HepG2 (cell line): ENCODE data around the gene CBFA2T2. TPM values are rescaled to one million over a fixed set of nuclear protein-coding genes. Genes with fewer than 3 reads are reported as not detected.

Source experiments
- ARNT ChIP-seq: fragments of 450-650 bp; IDR thresholded peaks from 2 replicates; pipeline ENCODE4 v1.6.1; 2017
- DNMT3B ChIP-seq: conservative IDR thresholded peaks from 2 replicates; pipeline ENCODE4 v1.6.1; 2016; ENCODE audit warnings: missing biosample characterization, control low read depth
- GZF1 ChIP-seq: sonication (generic); formaldehyde crosslinking; IDR thresholded peaks from 2 replicates; pipeline ENCODE4 v1.5.1; 2020; ENCODE audit warnings: mild to moderate bottlenecking, missing genetic modification reagents
- HNF4G ChIP-seq, 2 experiments: sonication (generic) in 1 of 2; formaldehyde crosslinking in 1 of 2; IDR thresholded peaks; 2 replicates each; pipeline versions ENCODE4 v1.4.0 to v1.6.1; 2011 to 2020; ENCODE audit warnings: borderline replicate concordance in 2 of 2, low read depth in 2 of 2, mild to moderate bottlenecking in 2 of 2, low read length in 1 of 2, missing genetic modification reagents in 1 of 2, moderate library complexity in 1 of 2
- MAFG ChIP-seq: sonication (generic); formaldehyde crosslinking; IDR thresholded peaks from 2 replicates; pipeline ENCODE4 v1.5.1; 2020; ENCODE audit warnings: mild to moderate bottlenecking, missing genetic modification reagents
- NR2F6 ChIP-seq, 2 experiments: IDR thresholded peaks; 2 replicates each; pipeline ENCODE4 v1.6.1; 2016; ENCODE audit warnings: antibody characterized with exemption in 1 of 2, mild to moderate bottlenecking in 1 of 2
- RBM22 ChIP-seq: fragments of 200-400 bp; formaldehyde crosslinking; optimal IDR thresholded peaks from 2 replicates; pipeline ENCODE3; 2017; ENCODE audit warnings: mild to moderate bottlenecking, low read length, moderate library complexity
- RNF219 ChIP-seq: sonication (generic); formaldehyde crosslinking; IDR thresholded peaks from 2 replicates; pipeline ENCODE4 v1.5.0; 2020; ENCODE audit warnings: mild to moderate bottlenecking, missing genetic modification reagents
- ZBTB33 ChIP-seq: sonication (generic); formaldehyde crosslinking; IDR thresholded peaks from 2 replicates; pipeline ENCODE4 v1.4.0; 2020; ENCODE audit warnings: missing genetic modification reagents
- ZFP36L1 ChIP-seq: sonication (generic); formaldehyde crosslinking; IDR thresholded peaks from 2 replicates; pipeline ENCODE4 v1.8.0; 2022; ENCODE audit warnings: mild to moderate bottlenecking, missing genetic modification reagents, moderate library complexity
- ZFYVE20 ChIP-seq: sonication (generic); formaldehyde crosslinking; IDR thresholded peaks from 2 replicates; pipeline ENCODE4 v1.8.0; 2023; ENCODE audit warnings: low read depth, mild to moderate bottlenecking, moderate library complexity, missing genetic modification reagents, borderline replicate concordance
- ZHX2 ChIP-seq, 2 experiments: sonication (generic) in 1 of 2; formaldehyde crosslinking in 1 of 2; IDR thresholded peaks; 2 replicates each; pipeline versions ENCODE4 v1.6.1 to v1.9.0; 2014 to 2022; ENCODE audit warnings: antibody characterized with exemption in 1 of 2, borderline replicate concordance in 1 of 2, inconsistent platforms in 1 of 2, low read depth in 1 of 2, missing genetic modification reagents in 1 of 2
- ZNF101 ChIP-seq: sonication (generic); formaldehyde crosslinking; IDR thresholded peaks from 2 replicates; pipeline ENCODE4 v1.4.0; 2020; ENCODE audit warnings: mild to moderate bottlenecking, low read depth, missing genetic modification reagents, borderline replicate concordance
- ZNF253 ChIP-seq: sonication (generic); formaldehyde crosslinking; IDR thresholded peaks from 2 replicates; pipeline ENCODE4 v1.8.0; 2022; ENCODE audit warnings: mild to moderate bottlenecking, missing genetic modification reagents, borderline replicate concordance
- ZNF446 ChIP-seq: sonication (generic); formaldehyde crosslinking; IDR thresholded peaks from 2 replicates; pipeline ENCODE4 v1.5.0; 2020; ENCODE audit warnings: mild to moderate bottlenecking, missing genetic modification reagents
- ZNF569 ChIP-seq: sonication (generic); formaldehyde crosslinking; IDR thresholded peaks from 2 replicates; pipeline ENCODE4 v1.5.0; 2020; ENCODE audit warnings: mild to moderate bottlenecking, missing genetic modification reagents, moderate library complexity, borderline replicate concordance
- ZNF570 ChIP-seq: sonication (generic); formaldehyde crosslinking; IDR thresholded peaks from 2 replicates; pipeline ENCODE4 v1.4.0; 2020; ENCODE audit warnings: mild to moderate bottlenecking, missing genetic modification reagents, borderline replicate concordance
- polyA plus RNA-seq, 8 experiments: library from polyadenylated mRNA; depleted of rRNA in 3 of 8; stranded (reverse) in 7 of 8; unstranded in 1 of 8; fragments of >200 nt; fragmentation: Illumina TruSeq in 4 of 8; extraction: Trizol in 4 of 8; gene quantifications; 2 replicates each; pipeline versions ENCODE4 v1.2.1 to v1.2.3, GENCODE V29; 2011 to 2016; ENCODE audit warnings: low read depth in 4 of 8, missing spikeins in 1 of 8, mixed read lengths in 1 of 8; ENCODE audit not compliant: insufficient read depth in 1 of 8
- total RNA-seq, 5 experiments: library from RNA; depleted of rRNA; stranded (reverse); fragments of >200 nt; fragmentation: Illumina TruSeq; extraction: Trizol; gene quantifications; 2 replicates each; pipeline ENCODE4 v1.2.3, GENCODE V29; 2016; ENCODE audit warnings: low read depth in 1 of 5

CBFA2T2 gene
- total and polyA plus RNA-seq, 2 of the 13 experiments (the other 11 are each of a cell fraction or from before 2014, with no cell fraction given) = 6.3 to 21.2 TPM

GRCh38 chr20:33663161-33664084, 173.5 kb downstream of the CBFA2T2 start (continued):
- TF ChIP-seq ZHX2 (IDR thresholded peaks at IDR 0.05; ENCODE audit: low read depth) (peak; percentile 62; the same call in 1 of the 2 replicates), ZHX2 (CRISPR knock-in tag; IDR thresholded peaks at IDR 0.05; ENCODE audit: borderline replicate concordance) (0 out of 2 replicates have a peak, but pooled peaks have one; percentile 20), RBM22 (peak; percentile 82), GZF1 (CRISPR knock-in tag) (no peak; the same call in none of the 2 replicates), ZNF101 (CRISPR knock-in tag) (no peak), ZFP36L1 (CRISPR knock-in tag) (peak; percentile 96), ZNF446 (CRISPR knock-in tag) (peak; percentile 95), MAFG (CRISPR knock-in tag) (no peak), ZBTB33 (no peak; the same call in 1 of the 2 replicates), RNF219 (CRISPR knock-in tag) (no peak), ZFYVE20 (CRISPR knock-in tag) (no peak), HNF4G (IDR thresholded peaks at IDR 0.05; ENCODE audit: borderline replicate concordance, low read depth, low read length) (no peak), HNF4G (CRISPR knock-in tag; IDR thresholded peaks at IDR 0.05; ENCODE audit: borderline replicate concordance, low read depth) (peak; percentile 90), ZNF570 (CRISPR knock-in tag) (peak; percentile 15), NR2F6 (IDR thresholded peaks at IDR 0.05) (no peak), NR2F6 (CRISPR knock-in tag; IDR thresholded peaks at IDR 0.05) (no peak; the same call in 1 of the 2 replicates), ZNF253 (CRISPR knock-in tag) (peak; percentile 78; the same call in 1 of the 2 replicates), ZNF569 (CRISPR knock-in tag) (no peak), ARNT (no peak), DNMT3B (CRISPR knock-in tag) (peak; percentile 15; the same call in 1 of the 2 replicates)
